ENCODE data around the gene NEURL1. TPM values are rescaled to one million over a fixed set of nuclear protein-coding genes. Genes with fewer than 3 reads are reported as not detected.

The NEURL1 gene
- total RNA-seq, 3 donors from 2014 or later (not counting 1 experiment from before 2014, with no cell fraction given), result 0.95 to 8.5 (median 1.5) TPM

GRCh38 chr10:103457896-103458583 is 35.5 kb upstream of the NEURL1 start:
- Mint-ChIP-seq H3K9me3 (no peaks in the 10 kb centered on the region), H3K27me3 (ENCODE audit: low read depth in 2 of 2) (no peaks in the 10 kb centered on the region), H3K4me1 (peaks cover 28 to 35% of the 10 kb centered on the region in 2 donors), H3K4me3 (no peak overlapping the region), H3K36me3 (no peaks in the 10 kb centered on the region), H3K27ac (no peak overlapping the region)
- Histone ChIP-seq H3K36me3 (ENCODE audit: control insufficient read depth, insufficient read depth, low read length) (no peaks in the 10 kb centered on the region), H3K9me3 (ENCODE audit: control insufficient read depth, insufficient read depth, low read length) (no peaks in the 10 kb centered on the region), H3K27me3 (ENCODE audit: control insufficient read depth, insufficient read depth, low read length) (no peaks in the 10 kb centered on the region), H3K4me3 (ENCODE audit: low read length) (no peak overlapping the region), H3K27ac (ENCODE audit: low read length) (no peak overlapping the region), H3K4me1 (ENCODE audit: control insufficient read depth, insufficient read depth, low read length) (peaks cover 37% of the 10 kb centered on the region)
- no peak for TF ChIP-seq CTCF (IDR thresholded peaks at IDR 0.05)
- DNase-seq, result no peak
- 93% methylated on average over 39 of the region's 39 CpGs for WGBS (ENCODE audit: insufficient coverage)
- intact Hi-C loops (cut with micrococcal nuclease), result no loop called here
- no peak for ATAC-seq

GRCh38 chr10:103458720-103459119 is 34.8 kb upstream of the NEURL1 start, which contains the start of gene CALHM1:
CALHM1 (minus strand) TSS chr10:103458900; CDS start chr10:103458751, 149 bp downstream.
- Histone ChIP-seq H3K27ac (ENCODE audit: low read length) (no peak within 1 kb of the TSS), H3K9me3 (ENCODE audit: control insufficient read depth, insufficient read depth, low read length) (no peaks in the 10 kb centered on the region), H3K4me3 (ENCODE audit: low read length) (no peak within 1 kb of the TSS), H3K4me1 (ENCODE audit: control insufficient read depth, insufficient read depth, low read length) (peaks cover 35% of the 10 kb centered on the region), H3K36me3 (ENCODE audit: control insufficient read depth, insufficient read depth, low read length) (no peaks in the 10 kb centered on the region), H3K27me3 (ENCODE audit: control insufficient read depth, insufficient read depth, low read length) (no peaks in the 10 kb centered on the region)
- H3K27ac Mint-ChIP-seq, result peak within 1 kb of the TSS; percentile 67 to 72
- intact Hi-C loops (cut with micrococcal nuclease), result no loop called here
- peak within 1 kb of the TSS; percentile 75 for H3K4me3 Mint-ChIP-seq
- 57% methylated on average over 6 of the region's 9 CpGs for WGBS (ENCODE audit: insufficient coverage)
- no peaks in the 10 kb centered on the region for H3K27me3 Mint-ChIP-seq (ENCODE audit: low read depth in 2 of 2)
- DNase-seq (peak in 1 of 2 donors; percentile 19), ATAC-seq (peak in 2 of 3 donors; percentile 70 to 83)
- H3K4me1 Mint-ChIP-seq, result peaks cover 21 to 30% of the 10 kb centered on the region in 2 donors
- no peaks in the 10 kb centered on the region for H3K9me3 Mint-ChIP-seq
- H3K36me3 Mint-ChIP-seq, result no peaks in the 10 kb centered on the region
- TF ChIP-seq CTCF (IDR thresholded peaks at IDR 0.05), result no peak

GRCh38 chr10:103459615-103460014 is 33.9 kb upstream of the NEURL1 start:
- H3K27me3 Mint-ChIP-seq (ENCODE audit: low read depth in 2 of 2), result no peaks in the 10 kb centered on the region
- Histone ChIP-seq H3K4me1 (ENCODE audit: control insufficient read depth, insufficient read depth, low read length) (peaks cover 32% of the 10 kb centered on the region), H3K4me3 (ENCODE audit: low read length) (no peak overlapping the region), H3K27ac (ENCODE audit: low read length) (no peak overlapping the region), H3K36me3 (ENCODE audit: control insufficient read depth, insufficient read depth, low read length) (no peaks in the 10 kb centered on the region), H3K27me3 (ENCODE audit: control insufficient read depth, insufficient read depth, low read length) (no peaks in the 10 kb centered on the region), H3K9me3 (ENCODE audit: control insufficient read depth, insufficient read depth, low read length) (no peaks in the 10 kb centered on the region)
- no peak for TF ChIP-seq CTCF (IDR thresholded peaks at IDR 0.05)
- DNase-seq, result no peak
- WGBS (ENCODE audit: insufficient coverage), result 49% methylated on average over 4 of the region's 4 CpGs
- peaks cover 20 to 28% of the 10 kb centered on the region in 2 donors for H3K4me1 Mint-ChIP-seq
- H3K9me3 Mint-ChIP-seq, result no peaks in the 10 kb centered on the region
- no peaks in the 10 kb centered on the region for H3K36me3 Mint-ChIP-seq
- peak overlapping the region; percentile 67 to 72 for H3K27ac Mint-ChIP-seq
- ATAC-seq, result peak in 1 of 3 donors; percentile 31
- peak overlapping the region; percentile 75 for H3K4me3 Mint-ChIP-seq
- intact Hi-C loops (cut with micrococcal nuclease), result no loop called here

Measured in natural killer cell (primary cell).